Subcutaneous abdominal adipose tissue (tissue), 5 donors: Measurements from ENCODE around the gene ACKR4.
"Not testable (repeated sequence)": the region's sequence is repeated elsewhere in the genome, so short reads cannot be mapped to it uniquely, and the experiment has no call there.

ENCODE experiments used
- H3K27ac ChIP-seq: one replicate; pipeline ENCODE4 v1.7.0; 2013; ENCODE audit warnings: low read depth, mild to moderate bottlenecking, inconsistent platforms, low read length, moderate library complexity
- H3K27me3 ChIP-seq, 5 donors: one replicate each; pipeline ENCODE4 v1.7.0; 2013; ENCODE audit warnings: low read length in 5 of 5, inconsistent platforms in 1 of 5; ENCODE audit not compliant: control insufficient read depth in 5 of 5, insufficient read depth in 4 of 5
- H3K36me3 ChIP-seq, 5 donors: one replicate each; pipeline ENCODE4 v1.7.0; 2013; ENCODE audit warnings: low read length in 5 of 5; ENCODE audit not compliant: control insufficient read depth in 5 of 5, insufficient read depth in 5 of 5
- H3K4me1 ChIP-seq, 5 donors: one replicate each; pipeline ENCODE4 v1.7.0; 2013; ENCODE audit warnings: low read length in 5 of 5, mild to moderate bottlenecking in 3 of 5, moderate library complexity in 1 of 5; ENCODE audit not compliant: control insufficient read depth in 5 of 5, insufficient read depth in 5 of 5
- H3K4me3 ChIP-seq, 5 donors: one replicate each; pipeline ENCODE4 v1.7.0; 2013; ENCODE audit warnings: low read length in 5 of 5, low read depth in 1 of 5
- H3K9ac ChIP-seq, 5 donors: one replicate each; pipeline ENCODE4 v1.7.0; 2013; ENCODE audit warnings: low read length in 5 of 5, mild to moderate bottlenecking in 4 of 5, moderate library complexity in 3 of 5
- H3K9me3 ChIP-seq, 5 donors: one replicate each; pipeline ENCODE4 v1.7.0; 2013; ENCODE audit warnings: low read length in 5 of 5; ENCODE audit not compliant: control insufficient read depth in 5 of 5
- donor health status: healthy.
- donor health status: healthy.
- donor health status: healthy.
- donor health status: healthy.
- donor health status: healthy.

ACKR4 gene

DNA sequence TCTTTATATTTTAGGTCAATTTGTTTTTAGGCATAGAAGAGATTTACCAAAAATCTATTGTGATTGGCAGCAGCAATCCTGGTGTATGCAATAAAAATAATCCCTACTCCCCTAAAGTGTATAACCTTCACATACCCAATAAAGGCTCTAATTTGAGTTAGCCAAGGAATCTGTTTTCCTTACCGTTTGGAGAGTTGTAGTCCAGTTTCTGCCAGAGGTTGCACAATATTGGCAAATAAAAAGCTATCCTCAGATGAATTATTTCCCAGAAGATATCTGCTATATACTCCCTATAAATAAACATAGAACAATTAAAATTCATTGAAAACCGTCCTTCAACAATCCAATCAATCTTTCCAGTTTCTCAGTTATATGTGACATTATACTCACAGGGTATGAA, 31.1 kb downstream of the ACKR4 start:
- peaks cover 16 to 25% (median 23%) of the 10 kb centered on the region in 5 donors for H3K36me3 ChIP-seq
- H3K4me1 ChIP-seq: peaks cover 0 to 12% (median 2%) of the 10 kb centered on the region in 5 donors
- no peak overlapping the region for H3K9ac ChIP-seq
- no peak overlapping the region for H3K4me3 ChIP-seq
- H3K27me3 ChIP-seq: no peaks in the 10 kb centered on the region
- no peaks in the 10 kb centered on the region for H3K9me3 ChIP-seq
- H3K27ac ChIP-seq: no peak overlapping the region

DNA sequence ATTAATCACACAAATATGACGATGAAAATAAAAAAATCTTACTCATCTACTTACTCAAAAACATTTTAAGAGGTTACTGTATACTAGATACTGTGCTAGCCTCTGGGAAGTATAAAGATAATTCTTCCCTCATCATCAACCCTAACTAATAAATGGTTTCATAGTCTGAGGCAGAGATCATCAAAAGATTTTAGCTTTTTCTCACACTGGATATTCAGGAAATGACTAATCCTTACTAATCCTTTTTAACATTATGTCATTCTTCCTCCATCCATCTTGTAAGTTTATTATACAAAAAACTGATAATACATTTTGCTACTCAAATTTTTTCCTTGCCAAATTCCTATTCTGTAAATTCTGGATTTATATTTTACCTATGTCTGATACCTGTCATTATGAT, 32.9 kb downstream of the ACKR4 start:
- Histone ChIP-seq H3K27me3 (no peaks in the 10 kb centered on the region), H3K36me3 (peaks cover 16 to 25% (median 22%) of the 10 kb centered on the region in 5 donors), H3K9ac (no peak overlapping the region), H3K4me3 (no peak overlapping the region), H3K4me1 (peaks cover 0 to 12% (median 2%) of the 10 kb centered on the region in 5 donors), H3K9me3 (no peaks in the 10 kb centered on the region), H3K27ac (no peak overlapping the region)

DNA sequence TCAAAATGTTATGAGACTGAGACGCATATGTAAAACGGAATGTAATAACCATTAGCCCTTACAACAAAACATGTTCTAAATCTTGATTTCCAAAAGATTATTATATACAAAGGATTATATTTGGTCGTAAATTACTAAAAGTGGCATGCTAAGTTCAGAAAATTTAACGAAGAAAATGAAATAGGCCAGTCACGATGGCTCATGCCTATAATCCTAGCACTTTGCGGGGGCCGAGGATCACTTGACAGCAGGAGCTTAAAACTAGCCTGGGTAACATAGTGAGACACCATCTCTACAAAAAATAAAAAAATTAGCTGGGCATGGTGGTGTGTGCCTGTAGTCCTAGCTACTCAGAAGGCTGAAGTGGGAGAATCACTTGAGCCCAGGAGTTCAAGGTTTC, 33.5 kb downstream of the ACKR4 start:
- H3K9ac ChIP-seq: no peak overlapping the region
- peaks cover 16 to 26% (median 23%) of the 10 kb centered on the region in 5 donors for H3K36me3 ChIP-seq
- H3K27ac ChIP-seq: no peak overlapping the region
- no peak overlapping the region for H3K4me3 ChIP-seq
- H3K27me3 ChIP-seq: no peaks in the 10 kb centered on the region
- H3K9me3 ChIP-seq: no peaks in the 10 kb centered on the region
- peaks cover 0 to 12% (median 2%) of the 10 kb centered on the region in 5 donors for H3K4me1 ChIP-seq

DNA sequence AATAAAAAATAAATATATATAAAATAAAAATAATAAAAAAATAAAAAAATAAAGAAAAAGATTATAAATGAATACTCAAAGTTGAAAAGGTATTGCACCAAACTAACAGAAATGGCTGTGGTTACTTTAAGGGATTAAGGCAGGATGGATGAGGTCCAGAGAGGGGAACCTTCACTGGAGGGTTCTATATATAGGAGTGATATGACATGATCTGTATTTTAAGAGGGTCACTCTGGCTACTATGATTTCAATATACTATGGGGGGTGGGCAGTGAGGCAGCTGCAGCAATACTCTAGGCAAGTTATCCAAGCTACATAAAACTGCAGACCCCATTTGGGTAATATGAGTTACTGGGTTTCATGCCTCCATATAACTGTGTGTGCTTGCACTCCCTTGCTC, 38.0 kb downstream of the ACKR4 start:
- Histone ChIP-seq H3K36me3 (peaks cover 16 to 40% (median 21%) of the 10 kb centered on the region in 5 donors), H3K27me3 (no peaks in the 10 kb centered on the region), H3K4me1 (no peaks in the 10 kb centered on the region), H3K27ac (no peak overlapping the region), H3K9me3 (no peaks in the 10 kb centered on the region), H3K4me3 (no peak overlapping the region), H3K9ac (no peak overlapping the region)

DNA sequence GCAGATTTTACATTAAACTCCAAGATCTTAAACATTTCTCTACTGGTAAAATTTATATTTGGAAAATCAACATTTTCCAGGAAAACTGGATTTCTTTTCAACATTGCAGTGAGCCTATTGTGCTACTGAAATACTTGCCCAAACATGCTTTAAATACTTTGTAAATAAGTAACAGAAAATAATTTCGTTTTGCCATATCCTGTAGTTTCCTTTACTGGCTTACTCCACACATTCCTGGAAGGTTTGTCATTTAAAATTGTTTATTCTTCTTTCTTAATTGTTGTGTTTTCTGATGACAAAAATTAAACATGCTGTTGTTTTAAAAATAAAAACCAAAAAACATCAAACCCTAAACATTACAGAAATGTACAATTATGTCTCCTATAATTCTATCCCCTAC, 40.5 kb downstream of the ACKR4 start:
- Histone ChIP-seq H3K4me3 (no peak overlapping the region), H3K9me3 (no peaks in the 10 kb centered on the region), H3K36me3 (peaks cover 16 to 43% (median 23%) of the 10 kb centered on the region in 5 donors), H3K4me1 (peaks cover 0 to 2% (median 0%) of the 10 kb centered on the region in 5 donors), H3K27me3 (no peaks in the 10 kb centered on the region), H3K27ac (no peak overlapping the region), H3K9ac (no peak overlapping the region)

DNA sequence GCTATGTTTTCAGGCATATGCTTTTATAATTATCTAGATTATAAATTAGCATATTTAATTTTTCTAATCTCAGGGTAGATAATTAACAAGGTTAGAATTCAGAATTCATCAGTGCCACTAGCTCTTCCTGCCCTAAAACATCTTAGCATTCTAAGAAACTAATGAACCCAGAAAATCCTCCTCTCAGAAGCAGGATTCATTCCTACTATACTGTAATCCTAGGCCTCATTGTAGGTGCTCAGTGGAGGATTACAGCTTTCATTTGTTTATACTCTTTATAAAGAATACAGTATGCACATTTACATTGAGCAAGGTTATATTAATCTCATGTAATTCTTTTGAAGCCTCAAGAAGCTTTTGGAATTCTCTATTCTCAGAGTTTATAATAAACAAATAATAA, 41.6 kb downstream of the ACKR4 start:
- Histone ChIP-seq H3K9me3 (no peaks in the 10 kb centered on the region), H3K4me1 (peaks cover 0 to 2% (median 0%) of the 10 kb centered on the region in 5 donors), H3K27me3 (no peaks in the 10 kb centered on the region), H3K27ac (no peak overlapping the region), H3K9ac (no peak overlapping the region), H3K4me3 (no peak overlapping the region), H3K36me3 (peaks cover 20 to 43% (median 28%) of the 10 kb centered on the region in 5 donors)

DNA sequence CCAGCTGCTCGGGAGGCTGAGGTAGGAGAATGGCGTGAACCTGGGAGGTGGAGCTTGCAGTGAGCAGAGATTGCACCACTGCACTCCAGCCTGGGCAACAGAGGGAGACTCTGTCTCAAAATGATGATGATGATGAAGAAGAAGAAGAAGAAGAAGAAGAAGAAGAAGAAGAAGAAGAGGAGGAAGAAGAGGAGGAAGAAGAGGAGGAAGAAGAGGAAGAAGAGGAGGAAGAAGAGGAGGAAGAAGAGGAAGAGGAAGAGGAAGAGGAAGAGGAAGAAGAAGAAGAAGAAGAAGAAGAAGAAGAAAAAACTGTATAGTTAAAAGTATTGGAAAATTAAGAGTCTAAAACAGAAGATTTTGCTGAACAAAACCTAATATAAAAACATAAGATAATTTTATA, 44.4 kb downstream of the ACKR4 start:
- H3K4me1 ChIP-seq, H3K9ac ChIP-seq, H3K27ac ChIP-seq, H3K9me3 ChIP-seq, H3K4me3 ChIP-seq, H3K27me3 ChIP-seq: not testable (repeated sequence)
- peaks cover 18 to 35% (median 27%) of the 10 kb centered on the region in 5 donors for H3K36me3 ChIP-seq

DNA sequence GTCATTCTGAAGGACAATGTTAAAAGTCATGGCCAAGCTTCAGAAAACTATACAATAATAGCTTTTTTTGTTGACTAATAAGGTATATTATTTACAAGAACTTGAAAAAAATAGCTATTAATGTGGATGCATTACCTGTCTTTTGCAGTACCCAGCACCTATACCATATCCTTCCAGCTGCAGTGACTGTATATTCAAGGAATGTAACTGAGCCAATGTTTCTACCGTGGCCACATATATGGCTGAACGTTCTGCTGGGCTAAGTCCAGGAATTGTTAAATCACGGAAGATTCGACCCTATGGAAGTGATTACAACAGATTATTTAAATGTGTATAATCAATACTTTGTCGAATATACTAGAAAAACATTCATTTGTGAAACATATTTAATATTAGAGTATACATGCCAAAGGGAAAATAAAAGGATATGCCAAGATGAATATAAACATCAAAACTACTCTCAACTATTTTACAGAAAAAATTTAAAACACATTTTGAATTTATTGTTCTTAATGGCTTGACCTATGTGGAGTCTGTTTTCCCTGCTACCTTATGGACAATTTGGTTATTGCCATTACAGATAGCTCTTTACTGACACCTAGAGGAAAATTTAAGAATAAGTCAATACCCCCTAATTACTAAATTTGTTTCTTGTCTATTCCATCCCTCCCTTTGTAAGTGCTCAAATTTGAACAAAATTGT, 44.9 kb downstream of the ACKR4 start:
- Histone ChIP-seq H3K36me3 (peaks cover 14 to 33% (median 27%) of the 10 kb centered on the region in 5 donors), H3K9me3 (no peaks in the 10 kb centered on the region), H3K27me3 (no peaks in the 10 kb centered on the region), H3K4me3 (no peak overlapping the region), H3K27ac (no peak overlapping the region), H3K4me1 (peaks cover 0 to 2% (median 0%) of the 10 kb centered on the region in 5 donors), H3K9ac (no peak overlapping the region)

DNA sequence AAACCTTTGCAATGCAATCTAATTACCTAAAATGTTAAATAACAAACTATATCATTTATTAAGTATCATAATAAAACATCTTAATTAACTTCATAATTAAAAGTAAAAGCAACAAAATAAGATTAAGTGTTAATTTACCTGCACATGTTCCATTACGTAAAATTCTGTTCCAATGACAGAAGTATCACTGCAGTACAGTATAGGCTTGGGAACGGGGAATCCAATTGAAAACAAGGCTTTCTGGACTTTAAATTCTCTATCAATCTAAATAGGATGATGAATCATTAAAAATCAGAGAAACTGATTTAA, 45.4 kb downstream of the ACKR4 start:
- H3K36me3 ChIP-seq: peaks cover 14 to 30% (median 27%) of the 10 kb centered on the region in 5 donors
- no peak overlapping the region for H3K9ac ChIP-seq
- no peak overlapping the region for H3K27ac ChIP-seq
- H3K27me3 ChIP-seq: no peaks in the 10 kb centered on the region
- no peaks in the 10 kb centered on the region for H3K9me3 ChIP-seq
- peaks cover 0 to 2% (median 0%) of the 10 kb centered on the region in 5 donors for H3K4me1 ChIP-seq
- no peak overlapping the region for H3K4me3 ChIP-seq

DNA sequence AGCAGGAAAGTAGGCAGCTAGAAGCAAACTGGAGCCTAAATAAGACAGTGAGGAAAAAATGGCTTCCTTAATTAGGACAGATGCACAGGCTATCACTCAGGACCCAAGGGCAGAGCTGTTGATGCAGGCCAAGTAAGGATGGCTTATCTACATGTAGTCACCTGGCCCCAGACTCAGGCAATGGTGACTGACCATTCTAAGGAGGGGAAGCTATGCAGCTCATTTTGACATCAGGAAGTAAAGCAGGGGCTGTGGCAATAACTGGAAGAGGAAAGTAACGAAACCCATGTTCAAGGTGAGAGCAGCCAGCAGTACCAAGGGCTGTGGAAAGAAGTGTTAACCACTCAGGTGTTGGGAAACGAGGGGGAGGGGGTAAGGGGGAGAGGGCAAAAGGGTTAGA, 46.3 kb downstream of the ACKR4 start:
- no peak overlapping the region for H3K4me3 ChIP-seq
- H3K9me3 ChIP-seq: no peaks in the 10 kb centered on the region
- H3K9ac ChIP-seq: no peak overlapping the region
- no peaks in the 10 kb centered on the region for H3K27me3 ChIP-seq
- H3K27ac ChIP-seq: no peak overlapping the region
- peaks cover 11 to 25% (median 21%) of the 10 kb centered on the region in 5 donors for H3K36me3 ChIP-seq
- H3K4me1 ChIP-seq: peaks cover 0 to 2% (median 0%) of the 10 kb centered on the region in 5 donors
